Measurements from ENCODE around the gene PTPN3. TPM values are rescaled to one million over a fixed set of nuclear protein-coding genes. Genes with fewer than 3 reads are reported as not detected.
A peak's percentile ranks its signal among the peaks of the same experiment; 100 is the strongest.

The PTPN3 gene
- total RNA-seq, 1 donor from 2014 or later: 3.7 TPM

DNA sequence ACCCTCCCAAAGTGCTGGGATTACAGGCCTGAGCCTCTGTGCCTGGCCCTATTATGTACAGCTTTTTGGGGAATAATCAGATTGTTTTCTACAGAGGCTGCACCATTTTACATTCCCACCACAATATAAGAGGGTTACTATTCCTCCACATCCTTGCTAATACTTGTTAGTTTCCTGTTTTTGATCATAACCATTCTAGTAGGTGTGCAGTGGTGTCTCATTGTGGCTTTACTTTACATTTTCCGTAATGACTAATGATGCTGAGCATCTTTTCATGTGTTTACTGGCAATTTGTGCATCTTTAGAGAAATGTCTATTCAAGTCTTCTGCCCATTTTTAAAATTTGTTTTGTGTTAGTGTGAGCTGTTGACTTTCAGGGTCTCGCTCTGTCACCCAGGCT is 18.3 kb downstream of the PTPN3 start:
- H3K4me1 Mint-ChIP-seq (ENCODE audit: low read depth): peaks cover 19% of the 10 kb centered on the region
- H3K27me3 Mint-ChIP-seq: peaks cover 4% of the 10 kb centered on the region

GRCh38 chr9:109478665-109479380 is 19.3 kb downstream of the PTPN3 start:
- Mint-ChIP-seq H3K27me3 (peaks cover 4% of the 10 kb centered on the region), H3K9me3 (ENCODE audit: low read depth) (no peaks in the 10 kb centered on the region), H3K4me3 (ENCODE audit: low read depth) (no peak overlapping the region), H3K4me1 (ENCODE audit: low read depth) (peaks cover 19% of the 10 kb centered on the region), H3K36me3 (ENCODE audit: insufficient read depth) (no peaks in the 10 kb centered on the region), H3K27ac (no peak overlapping the region)
- DNase-seq (ENCODE audit: low spot score, unreplicated experiment): no peak
- TF ChIP-seq CTCF (IDR thresholded peaks at IDR 0.05; ENCODE audit: unreplicated experiment): no peak

More for the DNA sequence above, 18.3 kb downstream of the PTPN3 start:
- no peaks in the 10 kb centered on the region for H3K9me3 Mint-ChIP-seq (ENCODE audit: low read depth)
- DNase-seq (ENCODE audit: low spot score, unreplicated experiment): no peak
- H3K4me3 Mint-ChIP-seq (ENCODE audit: low read depth): no peak overlapping the region
- no peak for TF ChIP-seq CTCF (IDR thresholded peaks at IDR 0.05; ENCODE audit: unreplicated experiment)
- no peak overlapping the region for H3K27ac Mint-ChIP-seq
- no peaks in the 10 kb centered on the region for H3K36me3 Mint-ChIP-seq (ENCODE audit: insufficient read depth)

- peaks cover 4% of the 10 kb centered on the region for H3K27me3 Mint-ChIP-seq
- H3K4me3 Mint-ChIP-seq (ENCODE audit: low read depth): no peak overlapping the region
- peak overlapping the region; percentile 92 for H3K27ac Mint-ChIP-seq
- no peak for TF ChIP-seq CTCF (IDR thresholded peaks at IDR 0.05; ENCODE audit: unreplicated experiment)
- H3K36me3 Mint-ChIP-seq (ENCODE audit: insufficient read depth): no peaks in the 10 kb centered on the region
- H3K9me3 Mint-ChIP-seq (ENCODE audit: low read depth): no peaks in the 10 kb centered on the region
- DNase-seq (ENCODE audit: low spot score, unreplicated experiment): no peak
- H3K4me1 Mint-ChIP-seq (ENCODE audit: low read depth): peaks cover 19% of the 10 kb centered on the region
These were observed 20.0 kb downstream of the PTPN3 start for GRCh38 chr9:109478051-109478563.

- TF ChIP-seq CTCF (IDR thresholded peaks at IDR 0.05; ENCODE audit: unreplicated experiment): no peak
- H3K36me3 Mint-ChIP-seq (ENCODE audit: insufficient read depth): no peaks in the 10 kb centered on the region
- H3K9me3 Mint-ChIP-seq (ENCODE audit: low read depth): no peaks in the 10 kb centered on the region
- peaks cover under 1% of the 10 kb centered on the region for H3K27me3 Mint-ChIP-seq
- no peak overlapping the region for H3K4me3 Mint-ChIP-seq (ENCODE audit: low read depth)
- H3K27ac Mint-ChIP-seq: peak overlapping the region; percentile 92
- peak; percentile 57 for DNase-seq (ENCODE audit: low spot score, unreplicated experiment)
- peaks cover 19% of the 10 kb centered on the region for H3K4me1 Mint-ChIP-seq (ENCODE audit: low read depth)
These were observed 20.7 kb downstream of the PTPN3 start for GRCh38 chr9:109477258-109478050.

DNA sequence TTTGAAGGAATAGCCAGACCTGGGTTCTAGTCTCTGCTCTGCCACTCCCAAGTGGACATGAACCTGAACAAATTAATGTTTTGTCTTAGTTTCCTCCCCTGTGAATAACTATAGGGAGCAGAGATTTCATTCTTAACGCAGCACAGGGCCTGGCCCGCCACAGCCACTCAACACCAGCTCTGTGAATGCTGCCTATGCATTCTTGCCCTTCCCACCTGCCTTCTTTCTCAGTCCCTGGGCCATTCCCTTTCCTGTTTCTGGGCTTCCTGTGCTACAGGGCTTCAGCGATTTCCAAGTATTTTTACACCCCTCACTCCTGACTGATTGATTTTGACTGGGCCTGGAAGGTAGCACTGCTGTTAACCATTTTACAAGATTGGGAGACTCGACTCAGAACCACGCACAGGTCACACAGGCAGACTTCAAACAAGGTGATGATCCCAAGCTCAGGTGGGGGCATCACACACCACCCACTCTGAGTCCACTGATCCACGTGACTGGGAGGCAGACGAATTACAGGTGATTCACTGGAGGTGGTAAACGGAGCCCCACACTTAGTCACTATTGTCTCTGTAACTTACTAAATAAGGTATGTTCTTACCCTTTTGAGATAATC is 21.4 kb downstream of the PTPN3 start:
- Mint-ChIP-seq H3K4me1 (ENCODE audit: low read depth) (peaks cover 19% of the 10 kb centered on the region), H3K4me3 (ENCODE audit: low read depth) (no peak overlapping the region), H3K27ac (peak overlapping the region; percentile 92), H3K9me3 (ENCODE audit: low read depth) (no peaks in the 10 kb centered on the region), H3K36me3 (ENCODE audit: insufficient read depth) (no peaks in the 10 kb centered on the region), H3K27me3 (no peaks in the 10 kb centered on the region)
- DNase-seq (ENCODE audit: low spot score, unreplicated experiment): no peak
- no peak for TF ChIP-seq CTCF (IDR thresholded peaks at IDR 0.05; ENCODE audit: unreplicated experiment)

All from progenitor cell of endocrine pancreas (in vitro differentiated cells).